ENCODE measurements around the gene ATRN. TPM values are rescaled to one million over a fixed set of nuclear protein-coding genes. Genes with fewer than 3 reads are reported as not detected.

Gene ATRN
- total and polyA plus RNA-seq, 7 donors: 3.9 to 18.6 (median 14.7) TPM

DNA sequence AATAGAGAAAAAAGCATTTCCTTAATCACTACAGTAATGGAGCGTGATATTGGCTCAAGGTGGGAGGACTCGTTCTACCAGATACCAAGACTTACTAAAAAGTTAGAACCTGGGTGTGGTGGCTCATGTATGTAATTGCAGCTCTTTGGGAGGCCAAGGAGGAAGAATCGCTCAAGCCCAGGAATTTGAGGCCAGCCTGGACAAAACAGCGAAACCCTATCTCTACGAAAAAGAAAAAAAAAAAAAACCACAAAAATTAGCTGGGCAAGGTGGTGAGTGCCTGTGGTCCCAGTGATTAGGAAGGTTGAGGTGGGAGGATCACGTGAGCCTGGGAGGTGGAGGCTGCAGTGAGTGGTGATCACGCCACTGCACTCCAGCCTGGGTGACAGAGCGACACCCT is 24.0 kb upstream of the ATRN start:
- no peaks in the 10 kb centered on the region for H3K9me3 ChIP-seq
- H3K27me3 ChIP-seq (ENCODE audit: insufficient read depth in 3 of 3, low read length in 2 of 3): peaks cover 0 to 2% (median 0%) of the 10 kb centered on the region in 3 donors
- no peaks in the 10 kb centered on the region for H3K36me3 ChIP-seq (ENCODE audit: insufficient read depth in 1 of 2, low read depth in 1 of 2)
- H3K27ac ChIP-seq: no peak overlapping the region
- TF ChIP-seq, protein P1, sequence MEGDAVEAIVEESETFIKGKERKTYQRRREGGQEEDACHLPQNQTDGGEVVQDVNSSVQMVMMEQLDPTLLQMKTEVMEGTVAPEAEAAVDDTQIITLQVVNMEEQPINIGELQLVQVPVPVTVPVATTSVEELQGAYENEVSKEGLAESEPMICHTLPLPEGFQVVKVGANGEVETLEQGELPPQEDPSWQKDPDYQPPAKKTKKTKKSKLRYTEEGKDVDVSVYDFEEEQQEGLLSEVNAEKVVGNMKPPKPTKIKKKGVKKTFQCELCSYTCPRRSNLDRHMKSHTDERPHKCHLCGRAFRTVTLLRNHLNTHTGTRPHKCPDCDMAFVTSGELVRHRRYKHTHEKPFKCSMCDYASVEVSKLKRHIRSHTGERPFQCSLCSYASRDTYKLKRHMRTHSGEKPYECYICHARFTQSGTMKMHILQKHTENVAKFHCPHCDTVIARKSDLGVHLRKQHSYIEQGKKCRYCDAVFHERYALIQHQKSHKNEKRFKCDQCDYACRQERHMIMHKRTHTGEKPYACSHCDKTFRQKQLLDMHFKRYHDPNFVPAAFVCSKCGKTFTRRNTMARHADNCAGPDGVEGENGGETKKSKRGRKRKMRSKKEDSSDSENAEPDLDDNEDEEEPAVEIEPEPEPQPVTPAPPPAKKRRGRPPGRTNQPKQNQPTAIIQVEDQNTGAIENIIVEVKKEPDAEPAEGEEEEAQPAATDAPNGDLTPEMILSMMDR (IDR thresholded peaks at IDR 0.05): no peak
- no peak for ATAC-seq
- H3K4me3 ChIP-seq: no peak overlapping the region
- H3K4me1 ChIP-seq: no peaks in the 10 kb centered on the region
- intact Hi-C loops (cut with DNase I): no loop called here
- no peak for DNase-seq
- WGBS, 3 donors: 88 to 92% (median 90%) methylated on average over 8 of the region's 8 CpGs

DNA sequence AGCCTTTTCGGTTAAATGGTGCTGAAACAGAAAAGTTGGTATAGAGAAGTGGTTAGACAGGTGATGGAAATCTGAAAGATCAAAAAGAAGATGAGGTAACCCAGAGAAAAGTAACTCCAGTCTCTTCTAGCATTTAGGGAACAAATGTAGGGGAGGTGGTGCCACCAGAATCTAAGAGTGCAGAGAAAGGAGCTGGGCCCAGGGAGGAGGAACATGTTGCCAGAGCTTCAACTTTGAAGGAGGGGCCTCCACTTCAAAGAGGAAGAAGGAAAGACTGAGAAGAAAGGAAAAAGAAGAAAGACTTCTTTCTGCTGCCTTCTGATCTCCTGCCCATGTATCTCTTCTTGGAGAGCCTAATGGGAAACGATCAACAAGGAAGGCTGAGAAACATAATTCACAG is 23.5 kb upstream of the ATRN start:
- no peaks in the 10 kb centered on the region for H3K36me3 ChIP-seq (ENCODE audit: insufficient read depth in 1 of 2, low read depth in 1 of 2)
- H3K4me1 ChIP-seq: no peaks in the 10 kb centered on the region
- no peak overlapping the region for H3K27ac ChIP-seq
- intact Hi-C loops (cut with DNase I): no loop called here
- WGBS, 3 donors: 72 to 85% (median 83%) methylated on average over 2 of the region's 2 CpGs
- H3K4me3 ChIP-seq: no peak overlapping the region
- peaks cover 0 to 2% (median 0%) of the 10 kb centered on the region in 3 donors for H3K27me3 ChIP-seq (ENCODE audit: insufficient read depth in 3 of 3, low read length in 2 of 3)
- no peaks in the 10 kb centered on the region for H3K9me3 ChIP-seq
- no peak for DNase-seq
- no peak for ATAC-seq
- TF ChIP-seq, protein P1 (IDR thresholded peaks at IDR 0.05): no peak

DNA sequence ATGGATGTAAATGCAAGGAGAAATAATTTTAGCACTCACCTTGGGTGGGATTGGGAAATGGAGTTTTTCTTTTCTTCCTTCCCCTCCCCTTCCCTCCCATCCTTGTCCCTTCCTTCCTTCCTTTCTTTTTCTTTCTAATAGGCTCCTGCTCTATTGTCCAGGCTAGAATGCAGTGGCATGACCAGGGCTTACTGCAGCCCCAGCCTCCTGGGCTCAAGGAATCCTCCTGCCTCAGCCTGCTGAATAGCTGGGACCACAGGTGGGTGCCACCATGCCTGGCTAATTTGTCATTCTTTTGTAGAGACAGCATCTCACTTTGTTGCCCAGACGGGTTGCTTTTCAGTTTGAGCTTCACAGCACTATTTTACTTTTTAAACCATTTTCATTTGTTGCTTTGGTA is 21.5 kb upstream of the ATRN start:
- no peaks in the 10 kb centered on the region for H3K4me1 ChIP-seq
- 62 to 82% (median 72%) methylated on average over 1 of the region's 1 CpG for WGBS, 3 donors
- H3K27ac ChIP-seq: no peak overlapping the region
- no peaks in the 10 kb centered on the region for H3K36me3 ChIP-seq (ENCODE audit: insufficient read depth in 1 of 2, low read depth in 1 of 2)
- DNase-seq: no peak
- no peak overlapping the region for H3K4me3 ChIP-seq
- intact Hi-C loops (cut with DNase I): no loop called here
- no peak for ATAC-seq
- H3K27me3 ChIP-seq (ENCODE audit: insufficient read depth in 3 of 3, low read length in 2 of 3): peaks cover 0 to 2% (median 0%) of the 10 kb centered on the region in 3 donors
- H3K9me3 ChIP-seq: no peaks in the 10 kb centered on the region
- TF ChIP-seq, protein P1 (IDR thresholded peaks at IDR 0.05): no peak

DNA sequence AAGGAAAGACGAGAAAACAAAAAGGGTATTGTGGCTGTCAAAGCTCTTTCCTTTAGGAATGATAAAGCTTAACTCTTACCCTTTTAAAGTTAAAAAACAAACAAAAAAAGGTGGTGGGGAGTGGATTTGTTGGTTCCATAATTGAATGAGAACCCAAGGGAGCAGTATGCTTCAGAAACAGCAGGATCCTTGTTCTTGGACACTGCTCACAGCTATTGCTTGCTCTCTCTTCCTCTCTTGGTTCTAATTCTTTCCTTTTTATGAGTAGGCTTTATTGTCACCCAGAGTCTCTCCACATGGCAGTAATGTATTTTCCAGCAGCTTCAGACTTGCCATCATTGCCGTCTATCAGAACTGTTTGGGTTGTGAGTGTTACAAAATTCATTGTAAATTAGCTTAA is 18.7 kb upstream of the ATRN start:
- TF ChIP-seq, protein P1 (IDR thresholded peaks at IDR 0.05): no peak
- WGBS, 3 donors: 64 to 75% (median 73%) methylated on average over 2 of the region's 2 CpGs
- Histone ChIP-seq H3K36me3 (ENCODE audit: insufficient read depth in 1 of 2, low read depth in 1 of 2) (no peaks in the 10 kb centered on the region), H3K4me1 (no peaks in the 10 kb centered on the region), H3K4me3 (no peak overlapping the region), H3K27ac (no peak overlapping the region), H3K9me3 (no peaks in the 10 kb centered on the region), H3K27me3 (ENCODE audit: insufficient read depth in 3 of 3, low read length in 2 of 3) (peaks cover 0 to 2% (median 0%) of the 10 kb centered on the region in 3 donors)
- DNase-seq: no peak
- no peak for ATAC-seq
- intact Hi-C loops (cut with DNase I): no loop called here

DNA sequence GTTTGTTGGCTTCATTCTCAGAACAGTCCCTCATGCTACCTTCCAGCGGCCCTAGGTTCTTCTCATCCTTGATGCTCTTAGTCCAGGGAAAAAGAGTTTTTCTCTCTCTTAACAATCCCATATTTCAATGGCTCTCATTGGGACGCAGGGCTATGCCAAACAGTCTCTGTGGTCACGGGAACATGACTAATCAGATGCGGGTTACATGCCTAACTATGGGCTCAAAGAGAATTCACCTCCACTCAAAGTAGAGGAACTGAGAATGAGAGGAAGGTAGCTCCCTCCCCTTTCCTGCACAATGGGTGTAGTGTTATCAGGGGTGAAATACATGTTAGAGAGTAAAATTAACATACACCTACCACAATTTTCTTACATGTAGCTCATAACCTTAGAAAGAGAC is 18.1 kb upstream of the ATRN start:
- no peaks in the 10 kb centered on the region for H3K4me1 ChIP-seq
- no peak overlapping the region for H3K4me3 ChIP-seq
- DNase-seq (no peak), ATAC-seq (no peak)
- intact Hi-C loops (cut with DNase I): no loop called here
- H3K27ac ChIP-seq: no peak overlapping the region
- H3K9me3 ChIP-seq: no peaks in the 10 kb centered on the region
- WGBS, 3 donors: 61% methylated on average over 4 of the region's 4 CpGs
- peaks cover 0 to 2% (median 0%) of the 10 kb centered on the region in 3 donors for H3K27me3 ChIP-seq (ENCODE audit: insufficient read depth in 3 of 3, low read length in 2 of 3)
- H3K36me3 ChIP-seq (ENCODE audit: insufficient read depth in 1 of 2, low read depth in 1 of 2): no peaks in the 10 kb centered on the region
- TF ChIP-seq, protein P1 (IDR thresholded peaks at IDR 0.05): no peak

All from psoas muscle (tissue), 8 donors.